Occipital lobe (tissue), 2 donors: ENCODE measurements around the gene TSPAN8. TPM values are rescaled to one million over a fixed set of nuclear protein-coding genes. Genes with fewer than 3 reads are reported as not detected.
"Not testable (repeated sequence)": the region's sequence is repeated elsewhere in the genome, so short reads cannot be mapped to it uniquely, and the experiment has no call there.

Experiments used
- DNase-seq: peaks from one replicate; lab custom pipeline; 2025; lab: John Stamatoyannopoulos, UW
- total RNA-seq: library from RNA; depleted of rRNA; stranded (reverse); fragments of >200 nt; gene quantifications from one replicate; pipeline ENCODE4 v1.2.3, GENCODE V29; 2014

TSPAN8 gene
- total RNA-seq, 1 donor from 2014 or later: not detected

- no peak for DNase-seq
These were observed 6.9 kb upstream of the TSPAN8 start for GRCh38 chr12:71164568-71165197.

GRCh38 chr12:71164166-71164565 is 6.4 kb upstream of the TSPAN8 start:
- no peak for DNase-seq

- no peak for DNase-seq
These were observed 5.3 kb upstream of the TSPAN8 start for GRCh38 chr12:71162832-71163763.

GRCh38 chr12:71161591-71161990 is 3.8 kb upstream of the TSPAN8 start:
- no peak for DNase-seq

GRCh38 chr12:71160585-71160984 is 2.8 kb upstream of the TSPAN8 start:
- no peak for DNase-seq

GRCh38 chr12:71159878-71160277 is 2.1 kb upstream of the TSPAN8 start:
- no peak for DNase-seq

GRCh38 chr12:71159264-71159663 is 1.5 kb upstream of the TSPAN8 start:
- DNase-seq: no peak

- DNase-seq: no peak
These were observed 623 bp upstream of the TSPAN8 start for GRCh38 chr12:71158361-71158882.

- no peak for DNase-seq
These were observed 2.6 kb downstream of the TSPAN8 start for GRCh38 chr12:71155225-71155624.

- DNase-seq: no peak
These were observed 4.9 kb downstream of the TSPAN8 start for GRCh38 chr12:71152851-71153250.

- not testable (repeated sequence) for DNase-seq
These were observed 7.8 kb downstream of the TSPAN8 start for GRCh38 chr12:71150041-71150440.

GRCh38 chr12:71144682-71145081 is 13.1 kb downstream of the TSPAN8 start:
- no peak for DNase-seq

GRCh38 chr12:71142956-71143355 is 14.8 kb downstream of the TSPAN8 start:
- no peak for DNase-seq

GRCh38 chr12:71142016-71142415 is 15.8 kb downstream of the TSPAN8 start:
- DNase-seq: no peak

- DNase-seq: no peak
These were observed 16.3 kb downstream of the TSPAN8 start for GRCh38 chr12:71141378-71141926.

- no peak for DNase-seq
These were observed 18.6 kb downstream of the TSPAN8 start for GRCh38 chr12:71139153-71139735.

- DNase-seq: no peak
These were observed 19.8 kb downstream of the TSPAN8 start for GRCh38 chr12:71138011-71138410.

- no peak for DNase-seq
These were observed 22.0 kb downstream of the TSPAN8 start for GRCh38 chr12:71135812-71136176.

- no peak for DNase-seq
These were observed 22.6 kb downstream of the TSPAN8 start for GRCh38 chr12:71135077-71135811.

GRCh38 chr12:71134405-71134804 is 23.4 kb downstream of the TSPAN8 start:
- DNase-seq: no peak

- no peak for DNase-seq
These were observed 27.2 kb downstream of the TSPAN8 start for GRCh38 chr12:71130521-71131069.
